MM.1S (cell line): ENCODE data around the gene MFRP.

ENCODE experiments used
- EZH2 ChIP-seq: fragments of 300-600 bp; sonication (generic); optimal IDR thresholded peaks from 2 replicates; pipeline ENCODE3; 2017; ENCODE audit warnings: low read depth, mild to moderate bottlenecking, antibody characterized with exemption, low read length, mixed read lengths
- EZH2phosphoT487 ChIP-seq: fragments of 300-600 bp; sonication (generic); IDR thresholded peaks from 2 replicates; pipeline ENCODE4 v1.6.1; 2018; ENCODE audit warnings: antibody characterized with exemption, low read length
- TF ChIP-seq, protein P1 (sequence below): fragments of 300-600 bp; sonication (generic); IDR thresholded peaks from 2 replicates; pipeline ENCODE4 v1.5.1; 2016; ENCODE audit warnings: antibody characterized with exemption, low read length, mixed read lengths

GRCh38 chr11:119298726-119299125 lies 47.8 kb downstream of the MFRP start:
- TF ChIP-seq, protein P1, sequence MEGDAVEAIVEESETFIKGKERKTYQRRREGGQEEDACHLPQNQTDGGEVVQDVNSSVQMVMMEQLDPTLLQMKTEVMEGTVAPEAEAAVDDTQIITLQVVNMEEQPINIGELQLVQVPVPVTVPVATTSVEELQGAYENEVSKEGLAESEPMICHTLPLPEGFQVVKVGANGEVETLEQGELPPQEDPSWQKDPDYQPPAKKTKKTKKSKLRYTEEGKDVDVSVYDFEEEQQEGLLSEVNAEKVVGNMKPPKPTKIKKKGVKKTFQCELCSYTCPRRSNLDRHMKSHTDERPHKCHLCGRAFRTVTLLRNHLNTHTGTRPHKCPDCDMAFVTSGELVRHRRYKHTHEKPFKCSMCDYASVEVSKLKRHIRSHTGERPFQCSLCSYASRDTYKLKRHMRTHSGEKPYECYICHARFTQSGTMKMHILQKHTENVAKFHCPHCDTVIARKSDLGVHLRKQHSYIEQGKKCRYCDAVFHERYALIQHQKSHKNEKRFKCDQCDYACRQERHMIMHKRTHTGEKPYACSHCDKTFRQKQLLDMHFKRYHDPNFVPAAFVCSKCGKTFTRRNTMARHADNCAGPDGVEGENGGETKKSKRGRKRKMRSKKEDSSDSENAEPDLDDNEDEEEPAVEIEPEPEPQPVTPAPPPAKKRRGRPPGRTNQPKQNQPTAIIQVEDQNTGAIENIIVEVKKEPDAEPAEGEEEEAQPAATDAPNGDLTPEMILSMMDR: no peak
- TF ChIP-seq EZH2 (no peak), EZH2phosphoT487 (no peak)
